ENCODE measurements around the gene AIFM3. TPM values are rescaled to one million over a fixed set of nuclear protein-coding genes. Genes with fewer than 3 reads are reported as not detected.
A peak's percentile ranks its signal among the peaks of the same experiment; 100 is the strongest.

The AIFM3 gene
- total and polyA plus RNA-seq, 5 donors from 2014 or later: 0.49 TPM; not detected in 4

DNA sequence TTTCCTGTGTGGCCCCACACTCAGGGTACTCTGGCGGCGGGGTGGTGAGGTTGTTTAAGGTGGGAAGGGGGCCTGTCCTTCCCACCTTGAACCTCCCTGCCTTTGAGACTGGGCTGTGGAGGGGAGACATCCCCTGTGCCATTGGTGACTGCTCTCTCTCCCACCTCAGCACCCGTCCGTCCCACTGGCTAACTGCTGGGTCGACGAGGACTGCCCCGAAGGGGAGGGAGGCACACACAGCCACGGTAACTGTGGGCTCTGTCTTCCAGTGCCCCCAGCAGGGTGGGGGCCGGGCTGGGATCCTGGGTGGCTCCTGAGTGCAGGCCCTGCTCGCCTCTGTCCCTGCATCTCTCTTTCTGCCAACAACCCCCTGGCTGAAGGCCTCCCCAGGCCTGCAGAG lies 55.5 kb downstream of the AIFM3 start:
- Mint-ChIP-seq H3K4me1 (peaks cover 0 to 13% (median 5%) of the 10 kb centered on the region in 4 donors), H3K36me3 (no peaks in the 10 kb centered on the region), H3K27me3 (peaks cover 4% of the 10 kb centered on the region), H3K9me3 (no peaks in the 10 kb centered on the region), H3K4me3 (no peak overlapping the region), H3K27ac (no peak overlapping the region)
- no peaks in the 10 kb centered on the region for H3K36me3 ChIP-seq (ENCODE audit: control insufficient read depth, insufficient read depth, low read length)
- no peak overlapping the region for H3K27ac ChIP-seq (ENCODE audit: insufficient read depth, low read length, poor library complexity, severe bottlenecking)
- peaks cover 9% of the 10 kb centered on the region for H3K4me1 ChIP-seq (ENCODE audit: control insufficient read depth, insufficient read depth, low read length, poor library complexity, severe bottlenecking)
- no peaks in the 10 kb centered on the region for H3K27me3 ChIP-seq (ENCODE audit: control insufficient read depth, insufficient read depth, low read length)
- DNase-seq: no peak
- no peak overlapping the region for H3K4me3 ChIP-seq (ENCODE audit: low read depth, low read length)
- no peak for ATAC-seq (ENCODE audit: low read depth in 2 of 2)
- no peaks in the 10 kb centered on the region for H3K9me3 ChIP-seq (ENCODE audit: control insufficient read depth in 2 of 2, low read length in 2 of 2)

DNA sequence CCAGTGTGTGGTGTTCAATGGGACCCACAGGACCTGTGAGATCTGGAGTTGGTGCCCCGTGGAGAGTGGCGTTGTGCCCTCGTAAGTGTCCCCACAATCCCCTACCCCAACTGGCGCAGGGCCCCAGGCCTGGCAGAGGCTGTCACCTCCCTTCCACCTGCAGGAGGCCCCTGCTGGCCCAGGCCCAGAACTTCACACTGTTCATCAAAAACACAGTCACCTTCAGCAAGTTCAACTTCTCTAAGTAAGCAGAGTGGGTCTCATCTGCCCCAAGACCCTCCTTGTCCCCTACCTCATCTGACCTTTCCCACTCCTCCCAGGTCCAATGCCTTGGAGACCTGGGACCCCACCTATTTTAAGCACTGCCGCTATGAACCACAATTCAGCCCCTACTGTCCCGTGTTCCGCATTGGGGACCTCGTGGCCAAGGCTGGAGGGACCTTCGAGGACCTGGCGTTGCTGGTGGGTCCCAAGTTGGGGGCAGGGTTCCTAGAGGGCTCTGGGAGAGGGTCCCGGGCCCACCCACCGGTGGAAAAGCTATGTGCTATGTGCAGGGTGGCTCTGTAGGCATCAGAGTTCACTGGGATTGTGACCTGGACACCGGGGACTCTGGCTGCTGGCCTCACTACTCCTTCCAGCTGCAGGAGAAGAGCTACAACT lies 56.0 kb downstream of the AIFM3 start:
- no peak overlapping the region for H3K4me3 ChIP-seq (ENCODE audit: low read depth, low read length)
- H3K36me3 Mint-ChIP-seq: no peaks in the 10 kb centered on the region
- H3K9me3 ChIP-seq (ENCODE audit: control insufficient read depth in 2 of 2, low read length in 2 of 2): no peaks in the 10 kb centered on the region
- no peaks in the 10 kb centered on the region for H3K27me3 ChIP-seq (ENCODE audit: control insufficient read depth, insufficient read depth, low read length)
- peaks cover 9% of the 10 kb centered on the region for H3K4me1 ChIP-seq (ENCODE audit: control insufficient read depth, insufficient read depth, low read length, poor library complexity, severe bottlenecking)
- no peak for DNase-seq
- no peak overlapping the region for H3K4me3 Mint-ChIP-seq
- no peak overlapping the region for H3K27ac Mint-ChIP-seq
- H3K9me3 Mint-ChIP-seq: no peaks in the 10 kb centered on the region
- H3K36me3 ChIP-seq (ENCODE audit: control insufficient read depth, insufficient read depth, low read length): no peaks in the 10 kb centered on the region
- no peak overlapping the region for H3K27ac ChIP-seq (ENCODE audit: insufficient read depth, low read length, poor library complexity, severe bottlenecking)
- peaks cover 4% of the 10 kb centered on the region for H3K27me3 Mint-ChIP-seq
- ATAC-seq (ENCODE audit: low read depth in 2 of 2): no peak
- peaks cover 0 to 13% (median 5%) of the 10 kb centered on the region in 4 donors for H3K4me1 Mint-ChIP-seq

DNA sequence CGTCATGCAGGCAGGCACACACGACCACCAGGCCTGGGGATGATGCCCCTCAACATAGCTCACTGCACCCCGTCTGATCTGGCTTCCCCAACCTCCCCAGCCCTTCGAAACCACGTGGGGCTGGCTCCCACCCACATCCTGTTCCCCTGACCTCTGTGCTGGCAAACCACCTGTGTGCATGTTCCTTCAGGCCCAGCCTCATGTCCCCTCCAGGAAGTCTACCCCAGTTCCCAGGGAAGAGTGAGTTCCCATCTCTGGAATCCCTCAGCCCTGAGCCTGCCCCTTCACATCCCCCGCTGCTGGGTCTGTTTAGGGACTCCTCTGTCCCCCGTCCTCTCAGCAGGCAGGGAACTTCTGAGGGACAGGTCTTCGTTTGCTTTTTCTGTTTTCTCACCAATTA lies 58.2 kb downstream of the AIFM3 start:
- Histone ChIP-seq H3K36me3 (ENCODE audit: control insufficient read depth, insufficient read depth, low read length) (no peaks in the 10 kb centered on the region), H3K27me3 (ENCODE audit: control insufficient read depth, insufficient read depth, low read length) (no peaks in the 10 kb centered on the region), H3K4me1 (ENCODE audit: control insufficient read depth, insufficient read depth, low read length, poor library complexity, severe bottlenecking) (peaks cover 9% of the 10 kb centered on the region), H3K9me3 (ENCODE audit: control insufficient read depth in 2 of 2, low read length in 2 of 2) (no peaks in the 10 kb centered on the region), H3K4me3 (ENCODE audit: low read depth, low read length) (no peak overlapping the region), H3K27ac (ENCODE audit: insufficient read depth, low read length, poor library complexity, severe bottlenecking) (no peak overlapping the region)
- ATAC-seq (ENCODE audit: low read depth in 2 of 2): peak in 1 of 2 donors; percentile 41
- Mint-ChIP-seq H3K36me3 (no peaks in the 10 kb centered on the region), H3K4me3 (peak overlapping the region in 2 of 4 donors; percentile 66 to 73), H3K27ac (peak overlapping the region; percentile 38 to 62 (median 52)), H3K4me1 (peaks cover 0 to 13% (median 5%) of the 10 kb centered on the region in 4 donors), H3K27me3 (peaks cover under 1% of the 10 kb centered on the region), H3K9me3 (no peaks in the 10 kb centered on the region)
- DNase-seq: peak in 1 of 3 donors; percentile 49

DNA sequence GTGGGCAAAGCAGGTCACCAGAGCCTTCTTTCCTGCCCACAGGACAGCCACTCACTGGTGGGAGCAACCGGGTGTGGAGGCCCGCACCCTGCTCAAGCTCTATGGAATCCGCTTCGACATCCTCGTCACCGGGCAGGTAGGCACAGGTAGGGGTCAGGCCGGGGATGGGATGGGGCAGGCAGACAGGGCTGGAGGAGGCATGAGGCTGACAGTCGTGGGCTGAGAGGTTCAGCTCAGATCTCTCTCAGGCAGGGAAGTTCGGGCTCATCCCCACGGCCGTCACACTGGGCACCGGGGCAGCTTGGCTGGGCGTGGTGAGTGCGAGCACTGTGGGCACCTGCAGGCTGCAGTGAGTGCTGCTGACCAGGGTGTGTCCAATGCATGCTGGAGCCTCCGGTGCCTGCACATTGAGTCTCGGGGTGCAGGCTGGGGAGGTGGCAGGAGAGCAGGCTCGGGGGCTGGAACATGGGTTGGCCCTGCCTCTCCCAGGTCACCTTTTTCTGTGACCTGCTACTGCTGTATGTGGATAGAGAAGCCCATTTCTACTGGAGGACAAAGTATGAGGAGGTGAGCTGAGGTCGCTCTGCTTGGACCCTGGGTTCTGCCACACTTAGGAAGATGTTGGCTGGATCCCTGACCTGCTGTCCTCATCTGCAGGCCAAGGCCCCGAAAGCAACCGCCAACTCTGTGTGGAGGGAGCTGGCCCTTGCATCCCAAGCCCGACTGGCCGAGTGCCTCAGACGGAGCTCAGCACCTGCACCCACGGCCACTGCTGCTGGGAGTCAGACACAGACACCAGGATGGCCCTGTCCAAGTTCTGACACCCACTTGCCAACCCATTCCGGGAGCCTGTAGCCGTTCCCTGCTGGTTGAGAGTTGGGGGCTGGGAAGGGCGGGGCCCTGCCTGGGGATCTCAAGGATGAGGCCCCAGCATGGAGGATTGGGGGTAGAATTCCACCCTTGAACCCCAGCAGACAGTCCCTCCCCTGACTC lies 59.0 kb downstream of the AIFM3 start:
- peaks cover 6% of the 10 kb centered on the region for H3K27me3 Mint-ChIP-seq
- no peaks in the 10 kb centered on the region for H3K36me3 Mint-ChIP-seq
- no peaks in the 10 kb centered on the region for H3K9me3 Mint-ChIP-seq
- Histone ChIP-seq H3K9me3 (ENCODE audit: control insufficient read depth in 2 of 2, low read length in 2 of 2) (no peaks in the 10 kb centered on the region), H3K27ac (ENCODE audit: insufficient read depth, low read length, poor library complexity, severe bottlenecking) (no peak overlapping the region), H3K36me3 (ENCODE audit: control insufficient read depth, insufficient read depth, low read length) (no peaks in the 10 kb centered on the region), H3K4me3 (ENCODE audit: low read depth, low read length) (no peak overlapping the region), H3K27me3 (ENCODE audit: control insufficient read depth, insufficient read depth, low read length) (no peaks in the 10 kb centered on the region), H3K4me1 (ENCODE audit: control insufficient read depth, insufficient read depth, low read length, poor library complexity, severe bottlenecking) (peaks cover 9% of the 10 kb centered on the region)
- peak overlapping the region in 2 of 4 donors; percentile 66 to 73 for H3K4me3 Mint-ChIP-seq
- H3K27ac Mint-ChIP-seq: peak overlapping the region in 2 of 3 donors; percentile 38 to 62
- peaks cover 0 to 15% (median 7%) of the 10 kb centered on the region in 4 donors for H3K4me1 Mint-ChIP-seq
- ATAC-seq (ENCODE audit: low read depth in 2 of 2) (no peak), DNase-seq (no peak)

DNA sequence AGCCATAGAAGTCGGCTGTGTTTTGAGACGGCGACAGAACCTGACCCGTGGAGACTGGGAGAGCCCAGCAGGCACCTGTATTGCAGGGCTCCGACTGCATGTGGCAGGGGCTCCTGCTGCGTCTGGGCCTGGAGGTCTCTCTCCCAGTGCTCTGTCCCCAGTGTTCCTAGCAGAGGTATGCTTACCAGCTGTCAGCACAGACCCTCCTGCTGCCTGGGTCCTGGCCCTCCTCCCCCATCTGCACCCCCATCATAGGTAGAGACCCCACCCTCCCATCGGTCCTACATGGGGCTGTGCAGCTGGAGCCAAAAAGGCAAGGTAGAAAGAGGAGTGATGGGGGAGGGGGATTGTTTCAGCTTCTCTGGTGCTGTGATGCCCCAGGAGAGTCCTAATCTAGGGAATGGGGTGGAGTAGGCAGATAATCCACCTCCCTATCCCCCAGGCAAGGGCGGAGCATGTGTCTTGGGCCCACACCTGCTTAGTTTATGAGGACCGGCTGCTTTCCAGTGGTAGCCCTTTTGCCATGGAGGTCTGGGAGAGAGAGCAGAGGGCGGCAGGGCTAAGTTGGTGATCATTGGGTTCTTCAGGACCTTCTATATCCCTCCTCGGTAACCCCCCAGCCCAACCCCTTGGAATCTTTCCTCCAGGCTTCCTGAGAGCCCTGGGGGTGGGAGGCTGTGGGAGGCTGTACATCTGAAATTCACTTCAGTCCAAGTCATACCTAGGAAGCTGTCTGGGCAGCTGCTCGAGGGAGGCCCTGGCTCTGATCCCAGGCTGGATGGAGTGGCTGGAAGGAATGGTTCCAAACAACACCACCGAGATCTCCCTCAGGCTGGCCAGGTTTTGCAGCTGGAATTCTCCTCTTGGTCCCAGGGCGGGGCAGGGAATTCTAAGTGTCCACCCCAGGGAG lies 60.0 kb downstream of the AIFM3 start:
- Mint-ChIP-seq H3K4me1 (peaks cover 0 to 15% (median 7%) of the 10 kb centered on the region in 4 donors), H3K27me3 (peaks cover 12% of the 10 kb centered on the region), H3K36me3 (no peaks in the 10 kb centered on the region), H3K9me3 (no peaks in the 10 kb centered on the region), H3K27ac (no peak overlapping the region), H3K4me3 (no peak overlapping the region)
- Histone ChIP-seq H3K27me3 (ENCODE audit: control insufficient read depth, insufficient read depth, low read length) (no peaks in the 10 kb centered on the region), H3K4me3 (ENCODE audit: low read depth, low read length) (no peak overlapping the region), H3K27ac (ENCODE audit: insufficient read depth, low read length, poor library complexity, severe bottlenecking) (no peak overlapping the region), H3K9me3 (ENCODE audit: control insufficient read depth in 2 of 2, low read length in 2 of 2) (no peaks in the 10 kb centered on the region), H3K4me1 (ENCODE audit: control insufficient read depth, insufficient read depth, low read length, poor library complexity, severe bottlenecking) (peaks cover 9% of the 10 kb centered on the region), H3K36me3 (ENCODE audit: control insufficient read depth, insufficient read depth, low read length) (no peaks in the 10 kb centered on the region)
- ATAC-seq (ENCODE audit: low read depth in 2 of 2) (no peak), DNase-seq (no peak)

DNA sequence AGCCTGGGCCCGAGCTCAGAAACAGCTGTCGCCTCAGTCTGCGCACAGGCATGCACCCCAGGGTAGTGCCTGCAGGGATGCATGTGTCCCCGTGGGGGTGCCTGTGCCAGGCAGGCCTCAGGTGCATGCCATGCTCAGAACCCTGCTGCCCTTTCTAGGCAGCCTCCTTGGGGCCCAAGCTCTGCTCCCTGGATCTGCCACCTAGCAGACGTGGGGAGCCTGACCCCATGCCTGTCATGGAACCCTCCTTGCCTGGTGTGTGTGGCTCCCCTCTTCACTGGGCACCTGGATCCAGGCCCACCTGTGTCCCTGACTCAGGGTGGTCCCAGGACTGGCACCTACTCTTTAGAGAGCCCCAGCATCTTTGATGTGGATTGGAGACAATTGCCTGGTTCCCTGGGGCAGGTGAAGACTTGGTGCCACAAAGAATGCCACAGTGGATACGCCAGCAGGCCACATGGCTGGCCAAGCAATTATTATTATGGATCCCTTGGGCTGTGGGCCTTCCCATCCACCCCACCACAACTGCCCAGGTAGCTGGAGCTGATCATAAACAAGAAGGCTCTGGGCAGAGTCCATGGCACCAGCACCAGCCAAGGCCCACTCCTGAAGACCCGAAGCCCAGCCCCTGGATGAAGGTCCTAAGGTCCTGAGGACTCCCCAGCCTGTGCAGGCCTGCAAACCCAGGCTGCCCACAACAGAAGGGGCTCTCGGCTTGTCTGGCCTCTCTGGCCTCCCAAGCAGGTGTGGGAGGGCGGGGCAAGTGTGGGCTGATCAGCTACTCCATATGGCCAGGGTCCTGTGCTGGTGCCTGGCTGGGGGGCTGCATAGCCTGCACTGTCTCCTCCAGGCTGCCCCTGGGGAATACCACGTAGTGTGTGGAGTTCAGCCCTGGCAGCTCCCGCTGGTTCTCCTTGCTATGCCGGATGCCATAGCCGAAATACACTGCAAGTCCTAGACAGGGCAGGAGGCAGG lies 61.5 kb downstream of the AIFM3 start:
- H3K27me3 ChIP-seq (ENCODE audit: control insufficient read depth, insufficient read depth, low read length): peaks cover 2% of the 10 kb centered on the region
- Mint-ChIP-seq H3K9me3 (no peaks in the 10 kb centered on the region), H3K27me3 (peaks cover 18% of the 10 kb centered on the region), H3K4me1 (peaks cover 0 to 15% (median 5%) of the 10 kb centered on the region in 4 donors), H3K4me3 (no peak overlapping the region), H3K36me3 (no peaks in the 10 kb centered on the region), H3K27ac (peak overlapping the region in 1 of 3 donors; percentile 48)
- H3K4me1 ChIP-seq (ENCODE audit: control insufficient read depth, insufficient read depth, low read length, poor library complexity, severe bottlenecking): peaks cover 9% of the 10 kb centered on the region
- no peaks in the 10 kb centered on the region for H3K9me3 ChIP-seq (ENCODE audit: control insufficient read depth in 2 of 2, low read length in 2 of 2)
- ATAC-seq (ENCODE audit: low read depth in 2 of 2): no peak
- H3K27ac ChIP-seq (ENCODE audit: insufficient read depth, low read length, poor library complexity, severe bottlenecking): no peak overlapping the region
- no peaks in the 10 kb centered on the region for H3K36me3 ChIP-seq (ENCODE audit: control insufficient read depth, insufficient read depth, low read length)
- H3K4me3 ChIP-seq (ENCODE audit: low read depth, low read length): no peak overlapping the region
- DNase-seq: no peak

All from CD4-positive, CD25-positive, alpha-beta regulatory T cell (primary cell).